Lower lobe of right lung (tissue), 2 donors: ENCODE results near the gene SLC38A6. TPM values are rescaled to one million over a fixed set of nuclear protein-coding genes. Genes with fewer than 3 reads are reported as not detected.

Source experiments
- ATAC-seq, 2 donors: fragments of 200-7000 bp; cut with Tn5 transposase; one replicate each; pipeline ENCODE4 v1.9.1; 2020 to 2022; ENCODE audit warnings: mild to moderate bottlenecking in 2 of 2, moderate library complexity in 2 of 2
- DNase-seq: peaks from one replicate; pipeline ENCODE4 v3.0.0-alpha.2; 2020
- H3K27ac ChIP-seq: fragments of 200-600 bp; one replicate; pipeline ENCODE4 v1.8.0; 2022
- H3K27me3 ChIP-seq: fragments of 200-600 bp; one replicate; pipeline ENCODE4 v1.8.0; 2022; ENCODE audit warnings: low read depth
- H3K36me3 ChIP-seq: fragments of 200-600 bp; one replicate; pipeline ENCODE4 v1.8.0; 2022; ENCODE audit warnings: mild to moderate bottlenecking
- H3K4me1 ChIP-seq: fragments of 200-600 bp; one replicate; pipeline ENCODE4 v1.8.0; 2022
- H3K4me3 ChIP-seq: fragments of 200-600 bp; one replicate; pipeline ENCODE4 v1.8.0; 2022; ENCODE audit warnings: mild to moderate bottlenecking
- H3K9me3 ChIP-seq: fragments of 200-600 bp; one replicate; pipeline ENCODE4 v1.8.0; 2022
- intact Hi-C: fragments of 100-400 bp; cut with DNase I; formaldehyde crosslinking; loops from one replicate; pipeline ENCODE4 v1.11.0; 2022
- total RNA-seq: library from RNA; stranded (reverse); fragmentation: NEBNext Ultra II Directional; extraction: Animal tissue kit (Norgen Biotek cat#: 25700); gene quantifications from one replicate; pipeline ENCODE4 v1.2.1, GENCODE V29; 2021
- TF ChIP-seq, protein P1 (sequence below): fragments of 200-600 bp; IDR thresholded peaks from one replicate; pipeline ENCODE4 v1.8.0; 2022; ENCODE audit warnings: antibody characterized with exemption, mild to moderate bottlenecking
- donor health status: DM: no; HTN: yes; CAD: no; lungs with severe emphysema.

SLC38A6 gene
- total RNA-seq, 1 donor from 2014 or later = 28.3 TPM

DNA sequence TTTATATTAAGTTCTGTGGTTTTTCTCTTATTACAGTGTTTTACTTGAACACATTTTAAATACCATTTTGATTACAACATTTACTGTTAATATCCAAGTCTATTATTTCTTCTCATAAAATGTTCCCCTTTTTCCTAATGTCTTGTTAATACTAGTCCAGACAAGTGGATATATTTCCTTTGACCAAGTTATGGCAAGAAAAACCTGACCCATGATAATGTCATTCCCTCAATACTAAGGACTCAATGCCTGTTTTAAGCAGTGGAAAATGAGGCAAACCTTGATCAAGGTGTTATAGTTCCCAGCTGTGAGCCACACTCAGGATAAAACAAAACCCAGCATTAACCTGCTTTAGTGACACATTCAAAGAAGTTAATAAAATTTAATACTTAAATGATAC lies 12.4 kb upstream of the SLC38A6 start:
- H3K27me3 ChIP-seq = no peaks in the 10 kb centered on the region
- no peaks in the 10 kb centered on the region for H3K4me1 ChIP-seq
- no peaks in the 10 kb centered on the region for H3K9me3 ChIP-seq
- H3K4me3 ChIP-seq = no peak overlapping the region
- no peak overlapping the region for H3K27ac ChIP-seq
- DNase-seq (no peak), ATAC-seq (no peak)
- TF ChIP-seq, protein P1, sequence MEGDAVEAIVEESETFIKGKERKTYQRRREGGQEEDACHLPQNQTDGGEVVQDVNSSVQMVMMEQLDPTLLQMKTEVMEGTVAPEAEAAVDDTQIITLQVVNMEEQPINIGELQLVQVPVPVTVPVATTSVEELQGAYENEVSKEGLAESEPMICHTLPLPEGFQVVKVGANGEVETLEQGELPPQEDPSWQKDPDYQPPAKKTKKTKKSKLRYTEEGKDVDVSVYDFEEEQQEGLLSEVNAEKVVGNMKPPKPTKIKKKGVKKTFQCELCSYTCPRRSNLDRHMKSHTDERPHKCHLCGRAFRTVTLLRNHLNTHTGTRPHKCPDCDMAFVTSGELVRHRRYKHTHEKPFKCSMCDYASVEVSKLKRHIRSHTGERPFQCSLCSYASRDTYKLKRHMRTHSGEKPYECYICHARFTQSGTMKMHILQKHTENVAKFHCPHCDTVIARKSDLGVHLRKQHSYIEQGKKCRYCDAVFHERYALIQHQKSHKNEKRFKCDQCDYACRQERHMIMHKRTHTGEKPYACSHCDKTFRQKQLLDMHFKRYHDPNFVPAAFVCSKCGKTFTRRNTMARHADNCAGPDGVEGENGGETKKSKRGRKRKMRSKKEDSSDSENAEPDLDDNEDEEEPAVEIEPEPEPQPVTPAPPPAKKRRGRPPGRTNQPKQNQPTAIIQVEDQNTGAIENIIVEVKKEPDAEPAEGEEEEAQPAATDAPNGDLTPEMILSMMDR = no peak
- no peaks in the 10 kb centered on the region for H3K36me3 ChIP-seq
- intact Hi-C loops = no loop called here

- intact Hi-C loops = no loop called here
- no peak overlapping the region for H3K4me3 ChIP-seq
- H3K9me3 ChIP-seq = no peaks in the 10 kb centered on the region
- no peaks in the 10 kb centered on the region for H3K27me3 ChIP-seq
- no peak overlapping the region for H3K27ac ChIP-seq
- TF ChIP-seq, protein P1 = no peak
- no peaks in the 10 kb centered on the region for H3K4me1 ChIP-seq
- ATAC-seq = no peak
- no peak for DNase-seq
- peaks cover 3% of the 10 kb centered on the region for H3K36me3 ChIP-seq
Measured at GRCh38 chr14:60970146-60970545, 10.9 kb upstream of the SLC38A6 start.

DNA sequence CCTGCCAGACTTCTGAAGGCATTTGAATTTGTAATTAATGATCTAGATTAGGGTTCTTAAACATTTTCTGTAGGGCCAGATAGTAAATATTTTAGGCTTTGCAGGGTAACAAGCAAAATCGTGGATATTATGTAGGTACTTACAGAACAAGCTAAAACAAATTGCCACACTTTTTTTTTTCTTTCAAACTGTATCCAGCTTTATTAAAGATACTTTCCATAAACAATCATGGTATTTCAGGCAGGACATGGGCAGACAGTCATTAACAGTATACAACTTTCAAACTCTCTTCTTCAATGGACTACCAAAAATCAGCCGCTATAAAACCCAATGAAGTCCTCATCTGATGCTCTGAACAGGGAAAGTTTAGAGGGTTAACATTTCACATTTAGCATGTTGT lies 9.8 kb upstream of the SLC38A6 start:
- TF ChIP-seq, protein P1 = no peak
- H3K4me3 ChIP-seq = no peak overlapping the region
- ATAC-seq (no peak), DNase-seq (no peak)
- peaks cover 9% of the 10 kb centered on the region for H3K36me3 ChIP-seq
- no peaks in the 10 kb centered on the region for H3K27me3 ChIP-seq
- intact Hi-C loops = no loop called here
- no peaks in the 10 kb centered on the region for H3K9me3 ChIP-seq
- no peaks in the 10 kb centered on the region for H3K4me1 ChIP-seq
- no peak overlapping the region for H3K27ac ChIP-seq

- ATAC-seq (no peak), DNase-seq (no peak)
- intact Hi-C loops = no loop called here
- H3K9me3 ChIP-seq = no peaks in the 10 kb centered on the region
- no peaks in the 10 kb centered on the region for H3K27me3 ChIP-seq
- H3K4me3 ChIP-seq = no peak overlapping the region
- H3K36me3 ChIP-seq = peaks cover 9% of the 10 kb centered on the region
- no peaks in the 10 kb centered on the region for H3K4me1 ChIP-seq
- TF ChIP-seq, protein P1 = no peak
- H3K27ac ChIP-seq = no peak overlapping the region
Measured at GRCh38 chr14:60972295-60972694, 8.8 kb upstream of the SLC38A6 start.

- H3K4me3 ChIP-seq = no peak overlapping the region
- TF ChIP-seq, protein P1 = no peak
- intact Hi-C loops = no loop called here
- ATAC-seq = no peak
- no peak overlapping the region for H3K27ac ChIP-seq
- H3K4me1 ChIP-seq = peaks cover 3% of the 10 kb centered on the region
- no peaks in the 10 kb centered on the region for H3K9me3 ChIP-seq
- H3K36me3 ChIP-seq = peaks cover 9% of the 10 kb centered on the region
- DNase-seq = no peak
- H3K27me3 ChIP-seq = no peaks in the 10 kb centered on the region
Measured at GRCh38 chr14:60973070-60973469, 8.0 kb upstream of the SLC38A6 start.
